Esophagus squamous epithelium (tissue), 4 donors: ENCODE results near the gene BTBD2. TPM values are rescaled to one million over a fixed set of nuclear protein-coding genes. Genes with fewer than 3 reads are reported as not detected.

Source experiments
- small RNA-seq, 4 donors: library from RNA; depleted of rRNA; stranded (forward); fragments of <200 nt; gene quantifications; one replicate each; pipeline ENCODE3, GENCODE V24; 2016
- total RNA-seq, 4 donors: library from RNA; depleted of rRNA; stranded (reverse); fragments of >200 nt; gene quantifications; one replicate each; pipeline ENCODE4 v1.1.0, GENCODE V29; 2016

The BTBD2 gene
- total RNA-seq, 4 donors from 2014 or later: 42.3 to 79.0 (median 63.8) TPM

Small RNA genes lying within 50 kb of the gene (small RNA-seq; reads per million reads assigned to genes)
- gene AC007136.1: 0 reads per million in 4 donors

Other genes starting within 250 kb of the BTBD2 start
- 1 to 10 TPM in 2 of 4 donors, under 1 TPM in 2; 0.57 to 3.0 (median 1.4) TPM for gene ATP8B3, start 203.4 kb downstream of the BTBD2 start, total RNA-seq
- gene REXO1, start 167.2 kb downstream of the BTBD2 start, total RNA-seq: 10 to 100 TPM in 3 of 4 donors, 1 to 10 TPM in 1; 7.5 to 16.4 (median 15.4) TPM
- gene KLF16, start 152.1 kb downstream of the BTBD2 start, total RNA-seq: 10 to 100 TPM in 1 of 4 donors, 1 to 10 TPM in 3; 8.3 to 13.5 (median 9.1) TPM
- 10 to 100 TPM; 78.4 to 91.7 (median 82.9) TPM for gene ABHD17A, start 130.2 kb downstream of the BTBD2 start, total RNA-seq
- gene ADAT3, start 110.3 kb downstream of the BTBD2 start, total RNA-seq: 10 to 100 TPM in 2 of 4 donors, 1 to 10 TPM in 2; 4.7 to 20.4 (median 11.1) TPM
- 100 to 1,000 TPM in 1 of 4 donors, 10 to 100 TPM in 3; 49.8 to 144 (median 83.9) TPM for gene SCAMP4, start 110.3 kb downstream of the BTBD2 start, total RNA-seq
- gene CSNK1G2, start 74.5 kb downstream of the BTBD2 start, total RNA-seq: 10 to 100 TPM; 40.4 to 68.9 (median 60.3) TPM
- 100 to 1,000 TPM; 147 to 300 (median 189) TPM for gene MKNK2, start 35.5 kb upstream of the BTBD2 start, total RNA-seq
- 10 to 100 TPM; 22.9 to 26.9 (median 23.6) TPM for gene MOB3A, start 80.6 kb upstream of the BTBD2 start, total RNA-seq
- 10 to 100 TPM in 1 of 4 donors, 1 to 10 TPM in 2, not detected in 1; 3.0 to 11.4 (median 3.2) TPM for gene IZUMO4, start 81.2 kb upstream of the BTBD2 start, total RNA-seq
- 10 to 100 TPM; 47.7 to 99.9 (median 71.8) TPM for gene AP3D1, start 135.9 kb upstream of the BTBD2 start, total RNA-seq
- 10 to 100 TPM in 3 of 4 donors, 1 to 10 TPM in 1; 8.5 to 24.4 (median 17.0) TPM for gene DOT1L, start 148.2 kb upstream of the BTBD2 start, total RNA-seq
- 10 to 100 TPM; 44.8 to 56.5 (median 48.8) TPM for gene PLEKHJ1, start 220.6 kb upstream of the BTBD2 start, total RNA-seq
- gene SF3A2, start 221.1 kb upstream of the BTBD2 start, total RNA-seq: 10 to 100 TPM; 19.3 to 39.7 (median 31.3) TPM
- gene AMH, start 233.6 kb upstream of the BTBD2 start, total RNA-seq: 1 to 10 TPM in 1 of 4 donors, under 1 TPM in 2, not detected in 1; 0.76 to 1.1 (median 0.88) TPM
- gene JSRP1, start 240.7 kb upstream of the BTBD2 start, total RNA-seq: 1 to 10 TPM in 1 of 4 donors, not detected in 3; 1.5 TPM